HG02623 (cell line): Measurements from ENCODE around the gene ITGB5.

Experiments used
- ATAC-seq: cut with Tn5 transposase; IDR thresholded peaks from one replicate; pipeline ENCODE4 v1.9.1; 2021; ENCODE audit warnings: moderate library complexity; ENCODE audit not compliant: unreplicated experiment

The ITGB5 gene

GRCh38 chr3:124817079-124817478 lies 70.1 kb downstream of the ITGB5 start:
- ATAC-seq, result no peak

- no peak for ATAC-seq
Measured at GRCh38 chr3:124816206-124816605, 71.0 kb downstream of the ITGB5 start.

- no peak for ATAC-seq
Measured at GRCh38 chr3:124815781-124816180, 71.4 kb downstream of the ITGB5 start.

- no peak for ATAC-seq
Measured at GRCh38 chr3:124814620-124815421, 72.3 kb downstream of the ITGB5 start.

- no peak for ATAC-seq
Measured at GRCh38 chr3:124813541-124813940, 73.6 kb downstream of the ITGB5 start.

GRCh38 chr3:124812291-124813265 lies 74.6 kb downstream of the ITGB5 start:
- ATAC-seq, result no peak

- ATAC-seq, result no peak
Measured at GRCh38 chr3:124811436-124811835, 75.7 kb downstream of the ITGB5 start.

DNA sequence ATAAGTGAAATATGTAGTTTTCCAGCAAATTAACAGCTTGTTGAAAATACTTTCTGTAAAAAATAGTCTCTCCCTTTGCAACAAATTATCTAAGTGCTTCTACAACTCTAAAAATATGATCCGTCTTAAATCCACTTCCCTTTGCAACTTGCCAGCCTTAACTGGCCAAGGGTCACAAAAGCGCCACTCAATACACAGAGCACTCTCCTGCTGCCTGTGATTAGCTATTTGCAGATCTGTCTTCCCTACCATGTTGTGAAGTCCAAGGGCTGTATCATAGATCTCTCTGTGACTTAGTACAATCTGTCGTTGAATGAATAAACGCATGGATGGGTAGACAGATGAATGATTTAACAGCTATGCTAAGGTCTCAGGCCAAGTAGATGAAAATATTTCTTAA lies 76.2 kb downstream of the ITGB5 start:
- ATAC-seq, result no peak

DNA sequence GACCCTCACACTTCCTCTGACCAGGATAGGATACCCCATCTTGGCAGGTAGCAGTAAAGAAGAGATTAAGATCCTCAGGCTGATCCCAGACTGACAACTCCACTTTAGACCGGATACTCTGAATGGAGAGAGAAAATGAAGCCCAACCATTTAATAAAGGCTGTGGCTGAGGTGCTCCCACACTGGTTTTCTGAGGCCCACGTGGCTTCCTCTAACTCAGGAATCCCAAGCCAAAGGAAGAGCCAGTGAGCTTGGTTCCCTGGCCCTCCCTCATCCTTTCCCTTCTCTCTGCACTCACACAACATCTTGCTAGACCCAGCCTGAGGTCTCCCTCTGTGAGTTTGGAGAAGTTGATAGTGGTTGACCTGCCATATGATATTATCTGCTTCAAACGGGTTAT lies 78.1 kb downstream of the ITGB5 start:
- no peak for ATAC-seq

- no peak for ATAC-seq
Measured at GRCh38 chr3:124805671-124806070, 81.5 kb downstream of the ITGB5 start.

DNA sequence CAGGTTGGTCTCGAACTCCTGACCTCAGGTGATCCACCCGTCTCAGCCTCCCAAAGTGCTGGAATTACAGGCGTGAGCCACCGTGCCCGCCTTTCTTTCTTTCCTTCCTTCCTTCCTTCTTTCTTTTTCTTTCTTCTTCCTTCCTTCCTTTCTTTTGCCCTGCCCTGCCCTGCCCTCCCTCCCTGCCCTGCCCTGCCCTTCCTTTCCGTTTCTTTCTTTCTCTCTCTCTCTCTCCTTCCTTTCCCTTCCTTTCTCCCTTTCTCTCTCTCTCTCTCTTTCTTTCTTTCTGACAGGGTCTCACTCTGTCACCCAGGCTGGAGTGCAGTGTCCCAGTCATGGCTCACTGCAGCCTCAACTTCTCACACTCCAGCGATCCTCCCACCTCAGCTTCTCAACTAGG lies 82.3 kb downstream of the ITGB5 start:
- no peak for ATAC-seq

- ATAC-seq, result no peak
Measured at GRCh38 chr3:124802702-124803101, 84.5 kb downstream of the ITGB5 start.

DNA sequence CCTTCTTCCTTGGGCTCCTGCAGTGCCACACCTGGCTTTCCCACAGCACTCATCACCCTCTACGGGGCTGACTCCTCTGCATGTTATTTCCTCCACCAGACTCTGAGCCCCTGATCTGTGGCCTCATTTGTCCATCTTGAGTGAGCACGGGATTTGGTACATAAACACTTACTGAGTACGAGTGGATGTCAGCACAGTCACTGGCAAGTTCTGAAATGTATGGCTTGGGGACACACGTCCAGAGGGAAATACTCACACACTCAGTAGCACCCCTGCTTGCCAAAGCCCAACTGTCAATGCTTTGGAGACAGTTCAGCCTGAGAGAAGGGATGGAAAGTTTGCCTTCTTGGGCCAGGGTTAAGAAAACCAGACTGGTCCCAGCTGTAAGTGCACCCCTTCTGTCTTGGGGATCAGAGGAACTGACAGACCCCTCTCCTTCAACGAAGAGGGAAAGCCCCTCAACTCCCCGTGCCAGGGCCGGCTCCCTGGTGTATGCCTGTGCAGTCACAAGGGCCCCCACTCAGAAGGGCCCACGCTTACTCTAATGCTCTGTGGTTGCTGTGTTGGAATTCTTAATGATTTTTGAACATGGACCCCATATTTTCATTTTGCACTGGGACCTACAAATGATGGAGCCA lies 85.0 kb downstream of the ITGB5 start:
- ATAC-seq, result no peak

DNA sequence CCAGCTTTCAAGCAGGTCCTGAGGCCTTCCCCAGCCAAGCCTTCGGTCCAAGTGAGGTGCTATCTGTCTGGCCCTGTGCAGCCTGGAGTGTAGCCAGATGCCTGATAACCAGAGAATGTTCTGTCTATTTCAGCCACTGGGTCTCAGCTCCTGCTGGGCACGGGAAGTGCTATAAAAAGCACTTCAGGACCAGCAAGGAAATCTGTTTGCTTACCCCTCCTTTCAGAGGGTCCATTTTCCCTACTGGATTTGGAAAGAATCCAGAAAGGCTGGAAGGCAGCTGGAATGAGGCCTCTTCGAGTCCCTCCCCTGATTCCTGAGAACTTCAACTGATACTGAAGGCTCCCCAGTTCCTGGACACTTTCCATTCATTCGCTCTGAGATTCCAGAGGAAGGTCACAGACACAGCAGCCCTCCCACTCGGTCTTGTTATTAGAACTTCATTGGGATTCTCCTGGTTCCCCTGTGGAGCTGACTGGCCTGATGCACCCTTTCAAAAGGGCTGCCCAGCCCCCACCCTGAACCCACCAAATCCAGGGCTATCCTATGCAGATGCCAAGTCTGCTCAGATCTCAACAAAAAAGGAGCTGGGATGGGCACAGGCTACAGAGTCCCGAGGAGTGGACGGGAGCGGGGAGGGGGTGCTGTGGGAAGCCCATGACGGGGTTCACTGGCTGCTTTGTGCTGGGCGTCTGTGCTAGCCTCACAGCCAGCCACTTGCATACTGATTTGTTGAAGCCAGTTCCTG lies 86.5 kb downstream of the ITGB5 start:
- no peak for ATAC-seq

GRCh38 chr3:124800076-124800475 lies 87.1 kb downstream of the ITGB5 start:
- no peak for ATAC-seq

DNA sequence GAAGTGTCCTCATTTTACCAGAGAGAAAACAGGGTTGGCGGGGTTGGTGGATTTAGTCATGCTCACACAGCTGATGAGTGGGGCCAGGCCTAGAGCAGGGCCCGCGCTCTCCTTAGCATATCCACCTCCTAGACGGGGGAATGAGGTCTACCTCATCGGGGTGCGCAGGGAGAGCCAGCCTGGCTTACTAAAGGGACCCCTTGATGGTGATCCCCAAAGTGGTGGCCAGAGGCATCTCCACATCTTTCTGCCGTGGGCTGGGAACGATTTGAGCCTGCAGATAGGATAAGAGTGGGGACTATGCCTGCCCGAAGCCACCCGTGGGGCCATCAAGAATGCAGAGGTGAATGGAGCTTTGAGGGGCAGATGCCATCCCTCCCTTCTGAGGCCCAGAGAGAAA lies 87.5 kb downstream of the ITGB5 start:
- ATAC-seq, result no peak

GRCh38 chr3:124797426-124797945 lies 89.7 kb downstream of the ITGB5 start:
- no peak for ATAC-seq

DNA sequence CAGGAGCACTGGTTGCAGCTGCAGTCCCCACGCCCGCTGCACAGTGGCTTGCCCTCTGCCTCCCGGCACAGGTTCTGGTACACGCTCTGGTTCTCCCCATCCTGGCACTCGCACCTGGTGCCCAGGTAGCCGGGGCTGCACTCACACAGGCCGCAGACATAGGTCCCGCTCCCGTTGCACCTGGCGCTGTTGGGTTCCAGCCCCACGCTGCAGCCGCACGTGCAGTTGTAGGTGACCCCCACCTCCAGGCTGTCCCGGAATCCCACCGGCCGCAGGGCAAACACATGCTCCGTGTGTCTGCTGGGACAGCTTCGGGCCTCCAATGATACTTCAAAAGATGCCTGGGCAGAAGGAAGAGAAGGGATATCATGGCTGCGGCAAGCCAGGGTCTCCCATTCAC lies 90.7 kb downstream of the ITGB5 start:
- no peak for ATAC-seq

GRCh38 chr3:124793054-124793739 lies 94.0 kb downstream of the ITGB5 start:
- no peak for ATAC-seq
